ENCODE results near the gene ITPR3. TPM values are rescaled to one million over a fixed set of nuclear protein-coding genes. Genes with fewer than 3 reads are reported as not detected.

The ITPR3 gene
- total RNA-seq, 4 donors from 2014 or later = 76.8 to 101 (median 93.9) TPM

- H3K27ac ChIP-seq = peak overlapping the region in 3 of 4 donors; percentile 49 to 73 (median 68)
- peaks cover 0 to 62% (median 40%) of the 10 kb centered on the region in 4 donors for H3K4me1 ChIP-seq
- WGBS, 2 donors = 76 to 84% methylated on average over 7 to 15 of the region's 15 CpGs
- H3K9me3 ChIP-seq = no peaks in the 10 kb centered on the region
- no peaks in the 10 kb centered on the region for H3K27me3 ChIP-seq
- no peak overlapping the region for H3K4me3 ChIP-seq
- DNase-seq (ENCODE audit: low spot score in 2 of 2) = no peak
- no peak for TF ChIP-seq CTCF (IDR thresholded peaks at IDR 0.05)
- TF ChIP-seq EP300 (IDR thresholded peaks at IDR 0.05) = no peak
- TF ChIP-seq POLR2A (IDR thresholded peaks at IDR 0.05) = no peak
- peaks cover 0 to 99% (median 31%) of the 10 kb centered on the region in 3 donors for H3K36me3 ChIP-seq
These were observed 70.4 kb downstream of the ITPR3 start for GRCh38 chr6:33691456-33692077.

- TF ChIP-seq POLR2A (IDR thresholded peaks at IDR 0.05) (no peak), EP300 (IDR thresholded peaks at IDR 0.05) (no peak), CTCF (IDR thresholded peaks at IDR 0.05) (no peak)
- DNase-seq (ENCODE audit: low spot score in 2 of 2) = no peak
- H3K27me3 ChIP-seq = no peaks in the 10 kb centered on the region
- H3K27ac ChIP-seq = peak overlapping the region in 3 of 4 donors; percentile 49 to 73 (median 68)
- no peak overlapping the region for H3K4me3 ChIP-seq
- peaks cover 0 to 97% (median 25%) of the 10 kb centered on the region in 3 donors for H3K36me3 ChIP-seq
- WGBS, 2 donors = 66 to 70% methylated on average over 12 of the region's 12 CpGs
- H3K4me1 ChIP-seq = peaks cover 0 to 69% (median 47%) of the 10 kb centered on the region in 4 donors
- H3K9me3 ChIP-seq = no peaks in the 10 kb centered on the region
These were observed 71.1 kb downstream of the ITPR3 start for GRCh38 chr6:33692078-33692759.

- no peak overlapping the region for H3K4me3 ChIP-seq
- no peaks in the 10 kb centered on the region for H3K9me3 ChIP-seq
- peaks cover 0 to 97% (median 19%) of the 10 kb centered on the region in 3 donors for H3K36me3 ChIP-seq
- TF ChIP-seq CTCF (IDR thresholded peaks at IDR 0.05) = no peak
- no peak for TF ChIP-seq EP300 (IDR thresholded peaks at IDR 0.05)
- TF ChIP-seq POLR2A (IDR thresholded peaks at IDR 0.05) = no peak
- WGBS, 2 donors = 71 to 72% methylated on average over 10 of the region's 10 CpGs
- no peaks in the 10 kb centered on the region for H3K27me3 ChIP-seq
- H3K27ac ChIP-seq = peak overlapping the region in 3 of 4 donors; percentile 49 to 73 (median 68)
- H3K4me1 ChIP-seq = peaks cover 0 to 74% (median 51%) of the 10 kb centered on the region in 4 donors
- no peak for DNase-seq (ENCODE audit: low spot score in 2 of 2)
These were observed 71.6 kb downstream of the ITPR3 start for GRCh38 chr6:33692760-33693158.

GRCh38 chr6:33693186-33694105, 72.3 kb downstream of the ITPR3 start:
- TF ChIP-seq EP300 (IDR thresholded peaks at IDR 0.05) (no peak), POLR2A (IDR thresholded peaks at IDR 0.05) (no peak), CTCF (IDR thresholded peaks at IDR 0.05) (no peak)
- WGBS, 2 donors = 69 to 70% methylated on average over 27 to 28 of the region's 28 CpGs
- H3K27me3 ChIP-seq = no peaks in the 10 kb centered on the region
- no peaks in the 10 kb centered on the region for H3K9me3 ChIP-seq
- H3K27ac ChIP-seq = peak overlapping the region; percentile 14 to 73 (median 68)
- H3K36me3 ChIP-seq = peaks cover 0 to 97% (median 18%) of the 10 kb centered on the region in 3 donors
- peaks cover 0 to 79% (median 51%) of the 10 kb centered on the region in 4 donors for H3K4me1 ChIP-seq
- H3K4me3 ChIP-seq = no peak overlapping the region
- DNase-seq (ENCODE audit: low spot score in 2 of 2) = no peak
